OCI-M1 (cell line): ENCODE results near the gene ZNF100.
"Not testable (repeated sequence)": the region's sequence is repeated elsewhere in the genome, so short reads cannot be mapped to it uniquely, and the experiment has no call there.

ENCODE experiments used
- DNase-seq: peaks from one replicate; lab custom pipeline; 2025; lab: John Stamatoyannopoulos, UW

ZNF100 gene

GRCh38 chr19:21767065-21767800 is at the start of gene ZNF100:
Gene ZNF100, minus strand, starts transcription at chr19:21767579. Its CDS starts 150 bp downstream, at chr19:21767429.
- DNase-seq: peak; percentile 99

- no peak for DNase-seq
Observed at GRCh38 chr19:21812448-21812847, 45.1 kb upstream of the ZNF100 start.

DNA sequence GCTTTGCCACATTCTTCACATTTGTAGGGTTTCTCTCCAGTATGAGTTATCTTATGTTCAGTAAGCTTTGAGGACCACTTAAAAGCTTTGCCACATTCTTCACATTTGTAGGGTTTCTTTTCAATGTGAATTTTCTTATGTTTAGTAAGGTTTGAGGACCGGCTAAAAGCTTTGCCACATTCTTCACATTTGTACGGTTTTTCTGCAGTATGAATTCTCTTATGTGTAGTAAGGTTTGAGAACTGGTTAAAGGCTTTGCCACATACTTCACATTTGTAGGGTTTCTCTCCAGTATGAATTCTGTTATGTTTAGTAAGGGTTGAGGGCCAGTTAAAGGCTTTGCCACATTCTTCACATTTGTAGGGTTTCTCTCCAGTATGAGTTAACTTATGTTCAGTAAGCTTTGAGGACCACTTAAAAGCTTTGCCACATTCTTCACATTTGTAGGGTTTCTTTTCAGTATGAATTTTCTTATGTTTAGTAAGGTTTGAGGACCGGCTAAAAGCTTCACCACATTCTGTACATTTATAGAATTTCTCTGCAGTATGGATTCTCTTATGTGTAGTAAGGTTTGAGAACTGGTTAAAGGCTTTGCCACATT is 41.1 kb upstream of the ZNF100 start:
- DNase-seq: peak; percentile 48

GRCh38 chr19:21789466-21790085 is 22.2 kb upstream of the ZNF100 start:
- DNase-seq: no peak

- DNase-seq: no peak
Observed at GRCh38 chr19:21786936-21787335, 19.6 kb upstream of the ZNF100 start.

GRCh38 chr19:21775792-21776191 is 8.4 kb upstream of the ZNF100 start:
- not testable (repeated sequence) for DNase-seq

DNA sequence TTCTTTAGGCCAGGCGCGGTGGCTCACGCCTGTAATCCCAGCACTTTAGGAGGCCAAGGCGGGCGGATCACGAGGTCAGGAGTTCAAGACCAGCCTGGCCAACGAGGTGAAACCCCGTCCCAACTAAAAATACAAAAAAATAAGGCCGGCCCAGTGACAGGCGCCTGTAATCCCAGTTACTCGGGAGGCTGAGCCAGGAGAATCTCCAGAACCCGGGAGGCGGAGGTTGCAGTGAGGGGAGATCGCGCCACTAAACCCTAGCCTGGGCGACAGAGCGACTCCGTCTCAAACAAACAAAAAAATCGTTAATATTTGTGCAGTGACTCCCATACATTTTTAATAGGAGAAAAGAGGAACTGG is 694 bp downstream of the ZNF100 start:
- DNase-seq: peak; percentile 57

DNA sequence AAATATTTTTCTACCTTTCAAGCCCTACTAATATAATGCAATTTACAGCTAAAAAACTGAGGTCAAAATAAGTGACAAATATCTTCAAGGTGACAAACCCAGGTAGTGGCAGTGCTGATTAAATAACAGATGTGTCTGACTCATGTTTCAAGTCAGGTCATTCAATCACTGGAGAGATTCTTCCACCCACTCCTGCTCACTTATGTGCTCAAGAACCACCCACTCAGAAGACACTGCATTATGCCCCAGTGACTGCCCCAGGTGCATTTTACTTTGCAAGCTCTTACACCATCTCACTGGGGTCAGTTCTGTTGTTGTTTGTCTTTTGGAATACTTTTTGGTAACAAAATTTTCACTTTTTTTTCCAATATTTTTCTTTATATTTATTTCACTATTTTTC is 2.2 kb downstream of the ZNF100 start:
- no peak for DNase-seq

DNA sequence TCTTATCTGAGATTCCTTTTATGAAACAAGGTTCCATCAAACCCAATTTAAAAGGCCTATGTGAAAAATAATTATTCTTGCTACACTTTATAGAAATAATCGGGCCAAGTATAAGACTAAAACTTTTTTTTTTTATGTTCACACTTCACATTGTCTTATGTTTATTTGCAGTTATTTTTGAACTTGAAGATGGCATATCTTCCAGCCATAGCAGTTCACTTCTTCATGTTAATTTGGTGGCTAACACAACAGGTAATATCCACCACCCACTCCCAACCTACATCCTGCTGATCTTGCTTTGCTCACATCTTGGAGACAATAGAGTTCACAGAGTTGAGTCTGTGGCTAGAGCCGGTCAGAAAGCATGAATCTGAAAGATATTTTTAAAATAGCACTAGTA is 5.8 kb downstream of the ZNF100 start:
- not testable (repeated sequence) for DNase-seq

GRCh38 chr19:21758296-21758695 is 9.1 kb downstream of the ZNF100 start:
- DNase-seq: peak; percentile 21

- DNase-seq: not testable (repeated sequence)
Observed at GRCh38 chr19:21755555-21755954, 11.8 kb downstream of the ZNF100 start.

- no peak for DNase-seq
Observed at GRCh38 chr19:21751384-21751783, 16.0 kb downstream of the ZNF100 start.

DNA sequence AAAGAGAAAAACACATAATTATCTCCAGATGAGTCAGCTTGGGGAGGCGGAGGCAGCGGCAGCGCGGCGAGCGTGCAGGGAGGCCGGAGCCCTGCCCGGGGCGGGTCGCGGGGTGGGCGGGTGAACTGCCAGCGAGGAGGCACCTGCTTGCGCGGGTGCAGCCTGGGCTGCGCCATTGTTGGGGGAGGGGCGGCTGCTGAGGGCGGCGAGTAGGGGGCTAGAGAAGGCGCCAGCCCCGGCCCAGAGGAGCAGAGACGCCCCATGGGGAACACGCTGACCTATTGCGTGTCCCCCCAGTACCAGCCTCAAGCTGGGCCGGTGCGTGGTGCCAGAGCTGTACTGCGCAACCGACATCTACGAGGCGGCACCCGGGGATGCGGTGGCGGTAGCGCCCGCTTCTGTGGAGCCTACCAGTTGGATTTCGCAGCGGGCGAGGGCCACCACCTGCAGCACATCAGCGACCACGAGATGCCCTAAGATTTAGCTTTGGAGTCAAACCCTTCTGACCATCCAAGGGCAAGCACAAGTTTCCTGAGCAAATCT is 16.7 kb downstream of the ZNF100 start:
- no peak for DNase-seq

DNA sequence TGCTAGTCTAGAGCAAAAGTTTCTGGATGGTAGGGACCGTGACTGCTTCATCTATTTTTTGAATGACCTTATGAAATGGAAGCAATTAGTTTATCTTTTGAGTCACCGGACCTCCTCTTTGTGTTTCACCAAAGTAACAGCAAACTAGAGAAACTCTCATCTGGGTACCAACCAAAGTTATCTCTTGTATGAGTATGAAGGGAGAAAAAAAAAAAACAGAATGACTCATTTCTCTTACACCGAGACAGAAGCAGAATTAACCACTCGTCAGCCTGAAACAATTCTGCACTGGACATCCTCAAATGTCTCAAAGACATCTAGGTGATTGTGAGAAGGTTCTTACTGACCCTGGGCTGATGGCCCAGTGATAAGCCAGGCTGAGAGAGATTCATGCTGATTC is 18.3 kb downstream of the ZNF100 start:
- DNase-seq: no peak

DNA sequence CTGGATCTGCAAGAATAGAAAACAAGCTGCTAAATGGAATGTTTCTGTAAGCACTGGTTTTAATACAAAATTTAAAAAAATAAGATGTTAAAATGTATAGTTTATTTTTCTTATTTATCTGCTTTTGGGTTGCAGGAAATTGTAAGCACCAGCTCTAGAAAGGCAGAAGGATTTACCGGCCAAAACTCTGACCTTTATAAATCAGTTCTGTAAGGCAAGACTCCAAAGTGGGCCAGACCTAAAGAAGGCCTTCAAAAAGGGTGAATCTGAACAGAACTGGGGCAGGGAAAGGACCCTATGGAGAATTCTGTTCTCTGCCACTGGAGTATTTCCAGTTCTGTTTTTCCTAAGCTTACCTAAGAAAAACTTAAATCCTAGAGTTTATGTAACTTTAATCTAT is 19.3 kb downstream of the ZNF100 start:
- DNase-seq: no peak

DNA sequence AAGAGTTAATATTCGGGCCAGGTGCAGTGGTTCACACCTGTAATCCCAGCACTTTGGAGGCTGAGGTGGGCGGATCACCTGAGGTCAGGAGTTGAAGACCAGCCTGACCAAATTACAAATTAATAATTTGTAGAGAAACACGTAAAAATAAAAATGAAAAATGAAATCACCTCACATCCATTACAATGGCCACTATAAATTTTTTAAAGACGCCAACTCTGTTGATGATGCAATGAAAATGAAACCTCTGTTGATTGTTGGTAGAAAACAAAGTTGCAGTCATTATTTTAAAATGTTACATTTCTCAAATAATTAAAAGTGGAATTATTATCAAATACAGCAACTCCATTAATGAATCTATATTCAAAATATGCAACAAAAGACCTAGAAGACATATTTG is 26.8 kb downstream of the ZNF100 start:
- no peak for DNase-seq

DNA sequence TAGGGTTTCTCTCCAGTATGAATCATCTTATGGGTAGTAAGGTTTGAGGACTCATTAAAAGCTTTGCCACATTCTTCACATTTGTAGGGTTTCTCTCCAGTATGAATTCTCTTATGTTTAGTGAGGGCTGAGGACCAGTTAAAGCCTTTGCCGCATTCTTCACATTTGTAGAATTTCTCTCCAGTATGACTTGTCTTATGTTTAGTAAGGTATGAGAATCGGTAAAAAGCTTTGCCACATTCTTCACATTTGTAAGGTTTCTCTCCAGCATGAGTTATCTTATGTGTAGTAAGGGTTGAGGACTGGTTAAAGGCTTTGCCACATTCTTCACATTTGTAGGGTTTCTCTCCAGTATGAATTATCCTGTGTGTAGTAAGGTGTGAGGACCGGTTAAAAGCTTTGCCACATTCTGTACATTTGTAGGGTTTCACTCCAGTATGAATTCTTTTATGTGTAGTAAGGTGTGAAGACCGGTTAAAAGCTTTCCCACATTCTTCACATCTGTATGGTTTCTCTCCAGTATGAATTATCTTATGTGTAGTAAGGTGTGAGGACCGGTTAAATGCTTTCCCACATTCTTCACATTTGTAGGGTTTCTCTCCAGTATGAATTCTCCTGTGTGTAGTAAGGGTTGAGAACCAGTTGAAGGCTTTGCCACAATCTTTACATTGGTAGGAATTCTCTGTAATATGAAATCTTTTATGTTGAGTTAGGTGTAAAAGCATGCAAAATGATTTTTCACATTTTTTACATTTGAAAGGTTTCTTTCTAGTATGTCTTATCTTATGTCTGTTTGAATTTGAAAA is 40.2 kb downstream of the ZNF100 start:
- peak; percentile 21 for DNase-seq

- no peak for DNase-seq
Observed at GRCh38 chr19:21713761-21714160, 53.6 kb downstream of the ZNF100 start.

DNA sequence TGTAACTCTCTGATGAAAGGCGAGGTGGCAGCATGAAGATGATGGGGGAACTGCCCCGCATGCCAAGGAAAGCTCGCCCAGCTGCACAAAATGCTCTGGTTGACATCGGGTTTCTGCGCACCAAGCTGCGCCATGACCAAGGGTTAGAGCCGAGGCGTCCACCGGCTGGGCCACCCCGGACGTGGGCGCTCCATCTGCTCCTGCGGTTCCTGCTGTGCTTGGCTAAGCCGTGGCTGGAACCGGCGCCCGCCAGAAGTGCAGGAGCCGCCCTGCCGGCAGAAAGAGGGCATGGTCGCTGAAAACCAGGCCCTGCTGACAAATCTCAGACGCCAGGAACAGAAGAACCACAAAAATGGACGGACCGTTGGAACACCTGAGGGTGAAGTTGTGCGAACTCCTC is 57.9 kb downstream of the ZNF100 start:
- DNase-seq: no peak

DNA sequence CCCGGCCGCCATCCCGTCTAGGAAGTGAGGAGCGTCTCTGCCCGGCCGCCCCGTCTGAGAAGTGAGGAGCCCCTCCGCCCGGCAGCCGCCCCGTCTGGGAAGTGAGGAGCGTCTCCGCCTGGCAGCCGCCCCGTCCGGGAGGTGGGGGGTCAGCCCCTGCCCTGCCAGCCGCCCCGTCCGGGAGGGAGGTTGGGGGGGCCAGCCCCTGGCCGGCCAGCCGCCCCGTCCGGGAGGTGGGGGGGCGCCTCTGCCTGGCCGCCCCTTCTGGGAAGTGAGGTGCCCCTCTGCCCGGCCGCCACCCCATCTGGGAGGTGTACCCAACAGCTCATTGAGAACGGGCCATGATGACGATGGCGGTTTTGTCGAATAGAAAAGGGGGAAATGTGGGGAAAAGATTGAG is 59.5 kb downstream of the ZNF100 start:
- not testable (repeated sequence) for DNase-seq

DNA sequence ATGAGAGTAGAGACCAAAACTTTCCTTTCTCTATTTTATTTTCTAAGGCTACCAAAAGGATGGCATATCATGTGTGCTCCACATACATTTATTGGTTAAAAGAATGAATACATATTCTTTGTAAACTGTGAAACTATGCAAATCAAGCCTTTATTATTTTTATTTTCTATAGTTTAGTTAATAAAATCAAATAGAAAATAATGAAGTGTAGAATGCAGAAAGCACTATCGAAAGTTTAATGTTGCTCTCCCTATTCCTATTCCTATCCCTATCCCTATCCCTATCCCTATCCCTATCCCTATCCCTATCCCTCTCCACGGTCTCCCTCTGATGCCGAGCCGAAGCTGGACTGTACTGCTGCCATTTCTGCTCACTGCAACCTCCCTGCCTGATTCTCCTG is 60.3 kb downstream of the ZNF100 start:
- DNase-seq: no peak

GRCh38 chr19:21705393-21705792 is 62.0 kb downstream of the ZNF100 start:
- DNase-seq: no peak
